ENCODE data around the gene ANO10. TPM values are rescaled to one million over a fixed set of nuclear protein-coding genes. Genes with fewer than 3 reads are reported as not detected.
A peak's percentile ranks its signal among the peaks of the same experiment; 100 is the strongest.

Gene ANO10
- total RNA-seq, 6 experiments from 2014 or later = 10.5 to 24.1 (median 13.6) TPM

- Histone ChIP-seq H3K4me1 (peaks cover 0 to 13% (median 0%) of the 10 kb centered on the region in 4 donors), H3K27ac (no peak overlapping the region), H3K9me3 (no peaks in the 10 kb centered on the region), H3K4me3 (no peak overlapping the region), H3K36me3 (no peaks in the 10 kb centered on the region), H3K27me3 (no peaks in the 10 kb centered on the region)
- 66% methylated on average over 7 of the region's 9 CpGs for WGBS (ENCODE audit: insufficient coverage, low coverage, low lambda C conversion rate, missing lambda C conversion rate)
- peak in 1 of 4 donors; percentile 18 for ATAC-seq
- TF ChIP-seq, protein P1, sequence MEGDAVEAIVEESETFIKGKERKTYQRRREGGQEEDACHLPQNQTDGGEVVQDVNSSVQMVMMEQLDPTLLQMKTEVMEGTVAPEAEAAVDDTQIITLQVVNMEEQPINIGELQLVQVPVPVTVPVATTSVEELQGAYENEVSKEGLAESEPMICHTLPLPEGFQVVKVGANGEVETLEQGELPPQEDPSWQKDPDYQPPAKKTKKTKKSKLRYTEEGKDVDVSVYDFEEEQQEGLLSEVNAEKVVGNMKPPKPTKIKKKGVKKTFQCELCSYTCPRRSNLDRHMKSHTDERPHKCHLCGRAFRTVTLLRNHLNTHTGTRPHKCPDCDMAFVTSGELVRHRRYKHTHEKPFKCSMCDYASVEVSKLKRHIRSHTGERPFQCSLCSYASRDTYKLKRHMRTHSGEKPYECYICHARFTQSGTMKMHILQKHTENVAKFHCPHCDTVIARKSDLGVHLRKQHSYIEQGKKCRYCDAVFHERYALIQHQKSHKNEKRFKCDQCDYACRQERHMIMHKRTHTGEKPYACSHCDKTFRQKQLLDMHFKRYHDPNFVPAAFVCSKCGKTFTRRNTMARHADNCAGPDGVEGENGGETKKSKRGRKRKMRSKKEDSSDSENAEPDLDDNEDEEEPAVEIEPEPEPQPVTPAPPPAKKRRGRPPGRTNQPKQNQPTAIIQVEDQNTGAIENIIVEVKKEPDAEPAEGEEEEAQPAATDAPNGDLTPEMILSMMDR (IDR thresholded peaks at IDR 0.05) = no peak
- TF ChIP-seq POLR2A (IDR thresholded peaks at IDR 0.05) = no peak
- intact Hi-C loops (cut with DNase I) = no loop called here
- DNase-seq = no peak
Observed at GRCh38 chr3:43638594-43639447, 17.0 kb upstream of the ANO10 start.

- no peak for DNase-seq
- WGBS (ENCODE audit: insufficient coverage, low coverage, low lambda C conversion rate, missing lambda C conversion rate) = 65% methylated on average over 3 of the region's 3 CpGs
- Histone ChIP-seq H3K27me3 (no peaks in the 10 kb centered on the region), H3K27ac (no peak overlapping the region), H3K36me3 (no peaks in the 10 kb centered on the region), H3K9me3 (no peaks in the 10 kb centered on the region), H3K4me1 (peaks cover 0 to 13% (median 0%) of the 10 kb centered on the region in 4 donors), H3K4me3 (no peak overlapping the region)
- no peak for ATAC-seq
- intact Hi-C loops (cut with DNase I) = no loop called here
- TF ChIP-seq, protein P1 (IDR thresholded peaks at IDR 0.05) = no peak
- TF ChIP-seq POLR2A (IDR thresholded peaks at IDR 0.05) = no peak
Observed at GRCh38 chr3:43637702-43638101, 15.9 kb upstream of the ANO10 start.

DNA sequence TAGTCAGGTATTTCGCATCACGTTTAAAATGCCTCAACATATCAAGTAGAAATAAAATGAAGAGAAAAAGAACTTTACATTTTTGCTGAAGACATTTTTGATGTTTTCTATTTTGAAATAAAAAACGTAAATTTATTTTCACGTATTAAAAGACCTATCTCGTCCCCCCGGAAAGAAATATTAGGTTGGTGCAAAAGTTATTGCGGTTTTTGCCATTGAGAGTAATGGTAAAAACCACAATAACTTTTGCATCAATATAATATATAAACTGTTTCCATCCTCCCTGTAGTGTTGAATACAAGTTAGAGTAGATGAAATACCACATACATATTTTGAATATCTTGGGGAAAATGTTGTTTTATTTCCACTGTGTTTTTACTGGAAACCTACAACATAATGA lies 11.2 kb upstream of the ANO10 start:
- ATAC-seq (no peak), DNase-seq (no peak)
- 67% methylated on average over 7 of the region's 7 CpGs for WGBS (ENCODE audit: insufficient coverage, low coverage, low lambda C conversion rate, missing lambda C conversion rate)
- no peak overlapping the region for H3K27ac ChIP-seq
- H3K27me3 ChIP-seq = no peaks in the 10 kb centered on the region
- H3K9me3 ChIP-seq = no peaks in the 10 kb centered on the region
- TF ChIP-seq, protein P1 (IDR thresholded peaks at IDR 0.05) = no peak
- no peak for TF ChIP-seq POLR2A (IDR thresholded peaks at IDR 0.05)
- no peak overlapping the region for H3K4me3 ChIP-seq
- H3K4me1 ChIP-seq = no peaks in the 10 kb centered on the region
- no peaks in the 10 kb centered on the region for H3K36me3 ChIP-seq
- intact Hi-C loops (cut with DNase I) = no loop called here

DNA sequence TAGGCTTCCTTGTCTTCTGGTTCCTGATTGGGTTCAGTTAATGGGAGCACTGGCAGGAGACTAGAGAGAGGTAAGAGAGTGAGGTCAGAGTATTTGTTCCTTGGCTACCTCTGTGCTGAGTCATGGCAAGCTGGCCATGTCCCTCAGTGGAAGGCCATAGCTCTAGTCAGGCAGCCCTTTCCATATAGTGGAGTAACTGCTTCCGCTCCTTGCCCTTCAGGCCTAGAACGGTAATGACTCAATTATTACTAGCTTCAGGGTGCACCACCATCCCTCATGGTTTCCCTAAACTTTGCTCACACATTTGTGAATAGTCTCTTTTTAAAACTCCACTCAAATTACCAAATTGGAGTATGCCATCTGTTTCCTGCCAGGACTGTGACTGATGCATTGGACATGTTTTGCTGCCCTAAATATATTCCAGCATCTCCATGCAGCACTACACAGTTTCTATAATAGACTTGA lies 10.5 kb upstream of the ANO10 start:
- no peak for DNase-seq
- intact Hi-C loops (cut with DNase I) = no loop called here
- no peaks in the 10 kb centered on the region for H3K4me1 ChIP-seq
- no peaks in the 10 kb centered on the region for H3K27me3 ChIP-seq
- WGBS (ENCODE audit: insufficient coverage, low coverage, low lambda C conversion rate, missing lambda C conversion rate) = 92% methylated on average over 2 of the region's 2 CpGs
- ATAC-seq = peak in 2 of 4 donors; percentile 41 to 72
- TF ChIP-seq, protein P1 (IDR thresholded peaks at IDR 0.05) = no peak
- TF ChIP-seq POLR2A (IDR thresholded peaks at IDR 0.05) = no peak
- no peaks in the 10 kb centered on the region for H3K9me3 ChIP-seq
- no peaks in the 10 kb centered on the region for H3K36me3 ChIP-seq
- no peak overlapping the region for H3K27ac ChIP-seq
- H3K4me3 ChIP-seq = no peak overlapping the region
